SK-N-SH (cell line): ENCODE results near the gene EEF2. TPM values are rescaled to one million over a fixed set of nuclear protein-coding genes. Genes with fewer than 3 reads are reported as not detected.
"Not testable (repeated sequence)": the region's sequence is repeated elsewhere in the genome, so short reads cannot be mapped to it uniquely, and the experiment has no call there.

ENCODE experiments used
- CTCF ChIA-PET: fragments of 300-600, 350-600 bp; formaldehyde crosslinking; extraction: SDS; loops from one replicate; lab custom pipeline; 2021; lab: Yijun Ruan, JAX
- POLR2A ChIA-PET: fragments of 350-600 bp; sonication (Branson Sonifier 250); formaldehyde crosslinking; extraction: SDS; loops from one replicate; lab custom pipeline; 2020; ENCODE audit warnings: antibody characterized with exemption, inconsistent platforms; lab: Yijun Ruan, JAX
- DNase-seq: peaks from one replicate; pipeline ENCODE4 v3.0.0; 2012
- H2AFZ ChIP-seq: fragments of 200-600 bp; sonication (generic); 2 replicates; pipeline ENCODE4 v1.8.1; 2016; ENCODE audit warnings: antibody characterized with exemption, mild to moderate bottlenecking, low read depth
- H3F3A ChIP-seq: fragments of 200-600 bp; sonication (generic); replicated peaks from 2 replicates; pipeline ENCODE3; 2016; ENCODE audit warnings: antibody characterized with exemption, mild to moderate bottlenecking; ENCODE audit not compliant: insufficient read depth
- H3K27ac ChIP-seq, 2 experiments: fragments of 200-500 bp in 1 of 2; fragments of 200-600 bp in 1 of 2; sonication (Bioruptor generic) in 1 of 2; sonication (generic), shearing (Covaris generic) in 1 of 2; 2 replicates each; pipeline versions ENCODE4 v1.5.1 to v1.6.1; 2014 to 2016; ENCODE audit warnings: low read depth in 2 of 2, inconsistent platforms in 1 of 2, low read length in 1 of 2, mild to moderate bottlenecking in 1 of 2, mixed read lengths in 1 of 2
- H3K27me3 ChIP-seq: fragments of 200-600 bp; sonication (generic), shearing (Covaris generic); 2 replicates; pipeline ENCODE4 v1.6.1; 2016; ENCODE audit warnings: mixed run types; ENCODE audit not compliant: insufficient read depth
- H3K36me3 ChIP-seq, 2 experiments: fragments of 200-500 bp in 1 of 2; fragments of 200-600 bp in 1 of 2; sonication (Bioruptor generic) in 1 of 2; sonication (generic) in 1 of 2; replicated peaks in 1 of 2; 2 replicates each; pipeline versions ENCODE3 to v1.5.1; 2014 to 2016; ENCODE audit warnings: low read length in 1 of 2, mild to moderate bottlenecking in 1 of 2; ENCODE audit not compliant: insufficient read depth in 2 of 2, control insufficient read depth in 1 of 2
- H3K4me1 ChIP-seq, 2 experiments: fragments of 200-500 bp in 1 of 2; fragments of 200-600 bp in 1 of 2; sonication (Bioruptor generic) in 1 of 2; sonication (generic), shearing (Covaris generic) in 1 of 2; 2 replicates each; pipeline versions ENCODE4 v1.5.1 to v1.6.1; 2014 to 2016; ENCODE audit warnings: low read depth in 1 of 2, low read length in 1 of 2, mixed run types in 1 of 2; ENCODE audit not compliant: insufficient read depth in 2 of 2, control insufficient read depth in 1 of 2
- H3K4me2 ChIP-seq: fragments of 200-600 bp; sonication (generic), shearing (Covaris generic); 2 replicates; pipeline ENCODE4 v1.6.1; 2017; ENCODE audit warnings: mixed run types
- H3K4me3 ChIP-seq, 2 experiments: fragments of 200-500 bp in 1 of 2; fragments of 200-600 bp in 1 of 2; sonication (Bioruptor generic) in 1 of 2; sonication (generic), shearing (Covaris generic) in 1 of 2; 2 replicates each; pipeline versions ENCODE4 v1.5.1 to v1.8.1; 2014 to 2016; ENCODE audit warnings: low read depth in 2 of 2, inconsistent platforms in 1 of 2, low read length in 1 of 2, mild to moderate bottlenecking in 1 of 2, mixed read lengths in 1 of 2, moderate library complexity in 1 of 2
- H3K79me2 ChIP-seq: fragments of 200-600 bp; sonication (generic); 2 replicates; pipeline ENCODE4 v1.8.1; 2017; ENCODE audit warnings: mild to moderate bottlenecking; ENCODE audit not compliant: insufficient read depth
- H3K9ac ChIP-seq: fragments of 200-600 bp; sonication (generic); 2 replicates; pipeline ENCODE4 v1.6.1; 2017; ENCODE audit warnings: mixed run types
- H3K9me2 ChIP-seq: fragments of 200-600 bp; sonication (generic); 2 replicates; pipeline ENCODE4 v1.6.1; 2017; ENCODE audit warnings: mixed run types
- H3K9me3 ChIP-seq: fragments of 200-600 bp; sonication (generic); 2 replicates; pipeline ENCODE4 v1.6.1; 2017; ENCODE audit warnings: mixed run types, mild to moderate bottlenecking, moderate library complexity
- H4K20me1 ChIP-seq: fragments of 200-600 bp; sonication (generic); 2 replicates; pipeline ENCODE4 v1.6.1; 2017; ENCODE audit warnings: mild to moderate bottlenecking, mixed run types; ENCODE audit not compliant: insufficient read depth
- EZH2phosphoT487 ChIP-seq: fragments of 200-600 bp; sonication (generic); IDR thresholded peaks from 2 replicates; pipeline ENCODE4 v1.6.1; 2017; ENCODE audit warnings: low read depth, mixed run types, mild to moderate bottlenecking, antibody characterized with exemption, moderate library complexity, borderline replicate concordance
- FOSL2 ChIP-seq: IDR thresholded peaks from 2 replicates; pipeline ENCODE4 v1.4.0; 2012; ENCODE audit warnings: low read depth, mild to moderate bottlenecking, moderate library complexity, borderline replicate concordance
- GABPA ChIP-seq: IDR thresholded peaks from 2 replicates; pipeline ENCODE4 v1.4.0; 2012; ENCODE audit warnings: low read depth, mild to moderate bottlenecking
- POLR2AphosphoS5 ChIP-seq: IDR thresholded peaks from 2 replicates; pipeline ENCODE4 v1.6.1; 2012; ENCODE audit warnings: low read depth, low read length
- RAD21 ChIP-seq: IDR thresholded peaks from 2 replicates; pipeline ENCODE4 v1.6.1; 2012; ENCODE audit warnings: mild to moderate bottlenecking, low read length
- RCOR1 ChIP-seq: fragments of 150-350 bp; IDR thresholded peaks from 2 replicates; pipeline ENCODE4 v1.6.1; 2017; ENCODE audit warnings: antibody characterized with exemption, low read length
- WGBS: methylation state at CpG from one replicate; pipeline ENCODE4 v1.1.6; 2017; ENCODE audit warnings: low lambda C conversion rate; 5-methylcytosine and 5-hydroxymethylcytosine counted together
- polyA plus RNA-seq, 3 experiments: library from polyadenylated mRNA; depleted of rRNA; stranded (reverse); fragments of >200 nt; gene quantifications; 2 replicates each; pipeline ENCODE4 v1.2.3, GENCODE V29; 2012
- TF ChIP-seq, protein P1 (sequence below): IDR thresholded peaks from 2 replicates; pipeline ENCODE4; 2012
- TF ChIP-seq, protein P2 (sequence below): IDR thresholded peaks from 2 replicates; pipeline ENCODE4 v1.4.0; 2012; ENCODE audit warnings: low read depth

The EEF2 gene
- polyA plus RNA-seq, 1 of the 3 experiments (the other 2 are of a cell fraction), result 1,553 TPM

DNA sequence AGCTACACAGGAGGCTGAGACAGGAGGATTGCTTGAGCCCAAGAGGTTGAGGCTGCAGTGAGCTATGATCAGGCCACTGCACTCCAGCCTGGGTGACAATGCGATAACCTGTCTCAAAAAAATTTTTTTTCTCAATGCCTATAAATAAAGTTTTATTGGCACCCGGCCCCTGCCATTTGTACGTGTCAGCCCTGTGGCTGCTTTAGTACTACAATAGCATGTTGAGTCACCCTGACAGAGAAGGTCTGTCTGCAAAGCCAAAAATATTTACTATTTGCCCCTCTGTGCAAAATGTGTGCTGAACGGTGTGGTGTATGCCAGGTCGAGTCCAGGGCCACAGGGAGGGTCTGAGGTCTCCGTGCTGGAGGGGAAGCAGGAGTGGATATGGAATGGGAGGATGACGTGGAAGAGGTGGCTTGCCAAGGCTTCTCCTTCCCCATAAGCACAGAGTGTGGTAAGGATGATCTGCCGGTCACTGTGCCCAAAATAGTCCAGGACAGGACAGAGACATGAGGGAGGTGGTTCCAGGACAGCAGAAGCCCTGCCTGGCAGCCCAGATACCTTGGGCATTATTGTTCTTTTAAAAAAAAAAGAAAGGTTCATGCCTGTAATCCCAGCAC lies 42.4 kb downstream of the EEF2 start:
- Histone ChIP-seq H3K27ac (no peak overlapping the region), H3K4me2 (no peak overlapping the region), H3K9me3 (no peaks in the 10 kb centered on the region), H3K4me3 (no peak overlapping the region), H3K4me1 (no peaks in the 10 kb centered on the region), H3K9me2 (no peaks in the 10 kb centered on the region), H3F3A (no peaks in the 10 kb centered on the region), H2AFZ (no peak overlapping the region), H3K36me3 (no peaks in the 10 kb centered on the region), H3K9ac (no peak overlapping the region), H4K20me1 (no peaks in the 10 kb centered on the region), H3K79me2 (no peaks in the 10 kb centered on the region), H3K27me3 (no peaks in the 10 kb centered on the region)
- 70% methylated on average over 8 of the region's 8 CpGs for WGBS
- POLR2A ChIA-PET, result no interaction called here
- CTCF ChIA-PET, result no interaction called here
- TF ChIP-seq EZH2phosphoT487, result no peak
- TF ChIP-seq RAD21, result no peak
- TF ChIP-seq, protein P1, sequence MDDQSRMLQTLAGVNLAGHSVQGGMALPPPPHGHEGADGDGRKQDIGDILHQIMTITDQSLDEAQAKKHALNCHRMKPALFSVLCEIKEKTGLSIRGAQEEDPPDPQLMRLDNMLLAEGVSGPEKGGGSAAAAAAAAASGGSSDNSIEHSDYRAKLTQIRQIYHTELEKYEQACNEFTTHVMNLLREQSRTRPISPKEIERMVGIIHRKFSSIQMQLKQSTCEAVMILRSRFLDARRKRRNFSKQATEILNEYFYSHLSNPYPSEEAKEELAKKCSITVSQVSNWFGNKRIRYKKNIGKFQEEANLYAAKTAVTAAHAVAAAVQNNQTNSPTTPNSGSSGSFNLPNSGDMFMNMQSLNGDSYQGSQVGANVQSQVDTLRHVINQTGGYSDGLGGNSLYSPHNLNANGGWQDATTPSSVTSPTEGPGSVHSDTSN, result no peak
- TF ChIP-seq RCOR1, result no peak
- TF ChIP-seq GABPA, result no peak
- no peak for TF ChIP-seq FOSL2
- TF ChIP-seq, protein P2, sequence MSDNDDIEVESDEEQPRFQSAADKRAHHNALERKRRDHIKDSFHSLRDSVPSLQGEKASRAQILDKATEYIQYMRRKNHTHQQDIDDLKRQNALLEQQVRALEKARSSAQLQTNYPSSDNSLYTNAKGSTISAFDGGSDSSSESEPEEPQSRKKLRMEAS, result no peak
- no peak for TF ChIP-seq POLR2AphosphoS5
- no peak for DNase-seq

DNA sequence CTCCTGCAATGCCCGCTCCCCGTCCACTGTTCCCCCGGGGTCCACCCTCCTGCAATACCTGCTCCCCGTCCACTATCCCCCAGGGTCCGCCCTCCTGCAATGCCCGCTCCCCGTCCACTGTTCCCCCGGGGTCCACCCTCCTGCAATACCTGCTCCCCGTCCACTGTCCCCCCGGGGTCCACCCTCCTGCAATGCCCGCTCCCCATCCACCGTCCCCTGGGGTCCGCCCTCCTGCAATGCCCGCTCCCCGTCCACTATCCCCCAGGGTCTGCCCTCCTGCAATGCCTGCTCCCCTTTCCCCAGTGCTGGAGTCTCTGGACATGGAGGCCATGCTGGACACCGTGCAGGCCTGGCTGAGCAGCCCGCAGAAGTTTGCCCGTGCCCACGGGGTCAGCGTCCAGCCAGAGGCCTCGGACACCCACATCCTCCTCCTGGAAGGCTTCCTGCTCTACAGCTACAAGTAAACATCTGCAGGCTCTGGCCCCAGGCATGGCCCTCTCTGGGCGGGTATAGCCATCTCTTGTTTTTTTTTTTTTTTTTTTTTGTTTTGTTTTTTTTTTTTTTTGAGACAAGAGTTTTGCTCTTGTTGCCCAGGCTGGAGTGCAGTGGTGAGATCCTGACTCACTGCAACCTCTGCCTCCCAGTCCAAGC lies 46.8 kb downstream of the EEF2 start:
- H3K4me3 ChIP-seq, H3K4me1 ChIP-seq, CTCF ChIA-PET, H4K20me1 ChIP-seq, H3K27ac ChIP-seq, H3K36me3 ChIP-seq, H3K79me2 ChIP-seq, H3F3A ChIP-seq, POLR2A ChIA-PET, H3K9me2 ChIP-seq, H3K9ac ChIP-seq, H3K4me2 ChIP-seq, H3K9me3 ChIP-seq, H2AFZ ChIP-seq, DNase-seq: not testable (repeated sequence)
- WGBS, result 77% methylated on average over 22 of the region's 22 CpGs
- peaks cover 12% of the 10 kb centered on the region for H3K27me3 ChIP-seq
